Measurements from ENCODE around the gene DENND1B.

GRCh38 chr1:197705941-197706340 lies 69.3 kb downstream of the DENND1B start:
- TF ChIP-seq CTCF (IDR thresholded peaks at IDR 0.05; ENCODE audit: borderline replicate concordance, extremely low read depth, low read length, poor library complexity, severe bottlenecking): no peak
- no peak for TF ChIP-seq EZH2 (IDR thresholded peaks at IDR 0.05; ENCODE audit: borderline replicate concordance, low read depth, low read length, severe bottlenecking)
